ENCODE measurements around the gene PNN. TPM values are rescaled to one million over a fixed set of nuclear protein-coding genes. Genes with fewer than 3 reads are reported as not detected.

PNN gene
- total RNA-seq, result 71.7 TPM

DNA sequence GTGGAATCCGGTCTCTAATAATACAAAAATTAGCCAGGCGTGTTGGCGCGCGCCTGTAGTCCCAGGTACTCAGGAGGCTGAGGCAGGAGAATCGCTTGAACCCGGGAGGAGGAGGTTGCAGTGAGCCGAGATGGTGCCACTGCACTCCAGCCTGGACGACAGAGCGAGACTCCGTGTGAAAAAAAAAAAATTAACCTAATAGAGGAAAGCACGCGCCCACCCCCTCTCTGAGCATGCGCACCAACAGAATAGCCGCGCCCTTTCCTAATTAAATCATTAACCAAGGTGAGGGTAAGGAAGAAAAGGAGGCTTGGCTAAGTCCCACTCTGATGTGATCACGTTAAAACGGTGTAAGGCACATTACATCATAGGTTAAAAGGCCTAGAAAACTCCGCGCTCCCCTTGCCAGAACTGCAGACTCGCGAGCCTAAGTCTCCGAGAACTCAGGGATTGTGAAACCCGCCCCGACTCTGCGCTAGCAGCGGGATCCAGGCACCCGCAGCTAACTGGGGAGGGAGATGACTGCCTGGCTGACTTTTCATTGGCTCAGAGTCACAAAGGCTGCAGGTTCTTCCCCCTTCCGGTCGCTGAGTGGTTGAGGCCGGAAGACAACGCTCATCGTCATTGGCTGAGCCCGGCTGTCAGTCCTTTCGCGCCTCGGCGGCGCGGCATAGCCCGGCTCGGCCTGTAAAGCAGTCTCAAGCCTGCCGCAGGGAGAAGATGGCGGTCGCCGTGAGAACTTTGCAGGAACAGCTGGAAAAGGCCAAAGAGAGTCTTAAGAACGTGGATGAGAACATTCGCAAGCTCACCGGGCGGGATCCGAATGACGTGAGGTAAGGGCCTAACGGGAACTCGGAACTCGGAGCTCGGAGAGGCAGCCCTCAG, at the start of gene PNN:
PNN (plus strand) TSS at position 695 of the 885 bp plus-strand sequence; CDS start at position 721, 26 bp downstream.

Other genes with a start within 250 kb of the PNN start
- gene SEC23A, start 72.0 kb upstream of the PNN start, total RNA-seq, result 152 TPM
- gene GEMIN2, start 60.9 kb upstream of the PNN start, total RNA-seq, result 35.5 TPM
- 63.0 TPM for gene TRAPPC6B, start 4.9 kb upstream of the PNN start, total RNA-seq
- gene MIA2, start 58.7 kb downstream of the PNN start, total RNA-seq, result 34.1 TPM